NCI-H2196 treated with DMSO at 0.1 percent for 48 hours (cell line): ENCODE data around the gene ZAP70.

ENCODE experiments used
- DNase-seq: peaks from one replicate; lab custom pipeline; 2025; ENCODE audit not compliant: unreplicated experiment; lab: John Stamatoyannopoulos, UW

The ZAP70 gene

DNA sequence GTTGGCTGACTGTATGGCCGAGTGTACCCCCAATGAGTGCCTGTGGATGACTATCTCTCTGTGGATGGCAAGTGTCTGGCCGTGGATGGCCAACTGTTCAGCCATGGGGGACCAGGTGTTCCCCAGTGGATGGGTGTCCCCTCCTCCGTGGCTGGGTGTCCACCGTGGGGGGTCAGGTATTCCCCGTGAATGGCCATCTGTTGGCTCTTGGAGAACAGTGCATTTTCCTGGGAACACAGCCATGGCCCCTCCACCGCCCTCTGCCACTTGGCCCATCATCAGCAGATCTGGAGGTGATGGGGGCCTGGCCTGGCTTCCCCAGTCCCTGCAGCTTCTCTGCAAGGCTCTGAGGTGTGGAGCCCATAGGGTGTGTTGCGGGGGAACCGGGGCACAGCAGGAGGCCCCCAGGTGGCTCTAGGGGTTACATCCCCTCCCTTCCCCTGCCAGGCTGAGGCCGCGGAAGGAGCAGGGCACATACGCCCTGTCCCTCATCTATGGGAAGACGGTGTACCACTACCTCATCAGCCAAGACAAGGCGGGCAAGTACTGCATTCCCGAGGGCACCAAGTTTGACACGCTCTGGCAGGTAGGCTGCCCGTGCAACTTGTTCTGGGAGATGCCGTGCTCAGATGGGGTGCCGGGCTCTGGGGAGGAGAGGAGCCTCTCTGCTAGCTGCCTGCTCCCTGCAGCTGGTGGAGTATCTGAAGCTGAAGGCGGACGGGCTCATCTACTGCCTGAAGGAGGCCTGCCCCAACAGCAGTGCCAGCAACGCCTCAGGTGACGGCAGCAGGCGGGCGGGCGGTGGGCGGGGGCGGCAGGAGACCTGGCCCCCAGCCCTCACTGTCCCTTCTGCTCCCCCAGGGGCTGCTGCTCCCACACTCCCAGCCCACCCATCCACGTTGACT, 19.3 kb downstream of the ZAP70 start:
- DNase-seq, result no peak

DNA sequence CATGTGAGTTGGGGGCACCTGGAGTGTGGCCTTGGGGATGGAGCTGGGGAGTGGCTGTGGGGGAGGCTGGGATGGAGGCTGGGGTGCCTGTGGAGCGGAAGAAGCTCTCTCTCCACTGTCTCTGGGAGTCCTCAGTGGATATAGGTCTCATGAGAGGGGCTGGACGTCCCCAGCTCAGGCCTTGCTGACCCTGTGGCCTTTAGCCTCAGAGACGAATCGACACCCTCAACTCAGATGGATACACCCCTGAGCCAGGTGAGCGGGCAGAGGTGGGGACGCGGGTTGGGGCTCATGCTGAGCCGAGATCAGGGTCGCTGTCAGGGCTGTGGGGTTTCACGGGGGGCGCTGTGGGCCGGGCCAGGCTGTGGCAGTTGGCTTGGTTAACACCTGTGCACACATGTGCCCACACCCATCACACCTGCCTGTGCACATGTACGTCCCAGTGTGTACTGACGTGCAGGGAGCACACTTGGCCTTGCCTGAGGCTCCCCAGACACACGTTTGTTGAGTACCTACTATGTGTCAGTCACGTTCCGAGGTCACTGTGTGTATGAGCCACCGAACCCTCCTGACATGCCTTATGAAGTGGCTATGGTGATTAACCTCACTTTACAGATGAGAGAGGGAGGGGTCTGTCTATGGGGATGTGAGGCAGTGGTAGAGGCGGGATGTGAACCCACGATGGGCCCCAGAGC, 20.1 kb downstream of the ZAP70 start:
- no peak for DNase-seq

DNA sequence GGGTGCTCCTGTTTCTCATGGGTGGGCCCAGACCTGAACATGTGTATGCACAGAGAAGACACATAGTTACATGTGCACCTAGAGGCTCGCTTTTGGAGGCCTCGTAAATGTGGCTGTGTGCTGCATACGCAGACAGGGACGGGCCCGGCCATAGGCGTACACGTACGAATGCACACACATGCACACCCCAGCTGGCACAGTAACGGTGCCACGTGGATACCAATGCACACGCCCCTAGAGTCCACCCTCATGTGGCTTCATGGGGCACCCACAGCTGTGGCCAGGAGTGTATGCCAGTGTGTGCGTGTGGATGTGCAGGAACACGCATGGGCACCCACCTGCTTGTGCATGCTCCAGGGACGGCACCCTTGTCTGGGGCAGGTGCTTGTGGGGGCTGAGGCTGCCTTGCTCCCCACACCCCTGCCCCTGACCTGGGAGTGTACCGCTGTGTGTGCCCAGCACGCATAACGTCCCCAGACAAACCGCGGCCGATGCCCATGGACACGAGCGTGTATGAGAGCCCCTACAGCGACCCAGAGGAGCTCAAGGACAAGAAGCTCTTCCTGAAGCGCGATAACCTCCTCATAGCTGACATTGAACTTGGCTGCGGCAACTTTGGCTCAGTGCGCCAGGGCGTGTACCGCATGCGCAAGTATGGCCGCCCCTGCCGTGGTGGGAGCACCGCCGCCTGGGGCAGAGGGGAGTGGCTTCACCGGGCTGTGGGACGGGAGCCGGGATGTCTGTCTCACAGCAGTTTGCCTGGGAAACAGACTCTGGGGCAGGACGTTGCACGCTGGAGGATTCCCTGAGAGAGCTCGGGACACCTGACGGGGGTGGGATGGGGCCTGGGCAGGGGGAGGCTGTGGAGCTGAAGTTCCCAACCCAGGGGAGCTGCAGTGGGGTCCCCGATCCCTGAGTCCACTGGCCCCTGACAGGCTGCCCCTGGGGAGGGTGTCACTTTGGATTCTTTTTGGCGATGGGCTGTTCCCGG, 21.0 kb downstream of the ZAP70 start:
- no peak for DNase-seq

DNA sequence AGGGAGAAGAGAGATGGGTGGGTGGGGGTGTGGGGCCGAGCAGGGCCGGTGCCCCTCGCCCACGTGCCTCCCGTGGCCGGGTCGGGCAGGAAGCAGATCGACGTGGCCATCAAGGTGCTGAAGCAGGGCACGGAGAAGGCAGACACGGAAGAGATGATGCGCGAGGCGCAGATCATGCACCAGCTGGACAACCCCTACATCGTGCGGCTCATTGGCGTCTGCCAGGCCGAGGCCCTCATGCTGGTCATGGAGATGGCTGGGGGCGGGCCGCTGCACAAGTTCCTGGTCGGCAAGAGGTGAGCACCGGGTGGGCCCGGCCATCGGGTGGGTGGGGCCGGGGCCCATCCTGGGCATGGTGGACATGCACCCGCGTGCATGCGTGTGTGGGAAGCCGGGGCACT, 21.8 kb downstream of the ZAP70 start:
- no peak for DNase-seq

DNA sequence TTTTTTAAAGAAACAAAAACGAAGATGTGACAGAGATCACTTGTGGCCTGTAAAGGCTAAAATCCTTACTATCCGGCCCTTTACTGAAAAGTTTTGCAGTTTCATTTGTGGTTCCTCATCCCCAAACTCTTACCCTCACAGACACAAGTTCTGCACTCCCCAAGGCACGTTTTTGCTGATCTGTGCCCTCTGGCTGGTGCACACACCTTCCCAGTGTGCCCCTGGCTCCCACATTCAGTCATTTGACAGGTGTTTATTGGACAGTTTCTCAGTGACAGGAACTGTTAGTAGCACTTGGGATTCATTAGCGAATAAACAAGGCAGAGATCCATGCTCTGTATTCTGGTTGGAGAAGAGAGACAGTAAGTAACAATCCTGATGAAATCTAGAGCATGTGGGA, 22.8 kb downstream of the ZAP70 start:
- no peak for DNase-seq

DNA sequence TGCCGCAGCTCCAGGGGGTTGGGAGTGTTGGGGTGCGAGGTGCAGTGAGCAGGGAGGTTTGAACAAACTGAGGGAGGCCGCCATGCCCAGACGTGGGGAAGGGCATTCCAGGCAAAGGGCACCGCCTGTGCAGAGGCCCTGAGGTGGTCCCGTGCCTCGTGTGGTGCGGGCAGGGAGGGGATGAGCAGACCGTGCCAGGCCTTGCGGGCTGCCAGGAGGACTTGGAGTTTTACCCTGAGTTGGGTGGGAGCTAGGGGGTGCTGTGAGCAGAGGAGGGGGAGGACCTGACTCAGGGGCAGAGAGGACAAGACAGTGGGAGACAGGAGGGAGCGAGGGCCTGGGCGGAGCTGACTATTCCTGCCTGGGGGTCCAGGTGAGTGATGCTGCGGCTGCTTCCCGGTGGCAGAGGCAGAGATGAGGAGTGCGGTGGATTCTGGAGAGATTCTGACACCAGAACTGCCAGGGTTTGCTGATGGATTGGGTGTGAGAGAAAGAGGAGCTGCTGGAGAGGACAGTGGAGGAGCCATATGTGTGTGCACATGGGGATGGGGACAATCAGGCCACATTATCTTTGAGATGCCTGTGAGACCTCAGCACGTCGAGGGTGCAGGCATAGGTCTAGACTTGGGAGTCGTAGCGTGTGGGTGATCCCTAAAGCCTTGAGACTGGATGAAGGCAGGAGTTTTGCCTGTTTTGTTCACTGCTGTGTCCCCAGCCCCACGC, 23.4 kb downstream of the ZAP70 start:
- no peak for DNase-seq

DNA sequence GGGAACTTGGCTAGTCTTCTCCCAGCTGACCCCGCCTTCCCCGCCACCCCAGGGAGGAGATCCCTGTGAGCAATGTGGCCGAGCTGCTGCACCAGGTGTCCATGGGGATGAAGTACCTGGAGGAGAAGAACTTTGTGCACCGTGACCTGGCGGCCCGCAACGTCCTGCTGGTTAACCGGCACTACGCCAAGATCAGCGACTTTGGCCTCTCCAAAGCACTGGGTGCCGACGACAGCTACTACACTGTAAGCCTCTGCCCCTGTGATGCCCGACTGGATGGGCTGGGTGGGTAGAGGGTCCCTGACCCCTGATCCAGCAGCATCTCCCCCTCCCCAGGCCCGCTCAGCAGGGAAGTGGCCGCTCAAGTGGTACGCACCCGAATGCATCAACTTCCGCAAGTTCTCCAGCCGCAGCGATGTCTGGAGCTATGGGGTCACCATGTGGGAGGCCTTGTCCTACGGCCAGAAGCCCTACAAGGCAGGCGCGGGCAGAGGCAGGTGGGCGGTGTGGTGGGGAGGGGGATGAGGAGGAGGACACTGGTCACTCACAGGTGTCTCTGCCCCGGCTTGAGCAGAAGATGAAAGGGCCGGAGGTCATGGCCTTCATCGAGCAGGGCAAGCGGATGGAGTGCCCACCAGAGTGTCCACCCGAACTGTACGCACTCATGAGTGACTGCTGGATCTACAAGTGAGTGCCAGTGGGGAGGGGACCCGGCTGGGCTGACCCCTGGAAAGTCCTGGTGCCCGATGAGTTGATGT, 24.2 kb downstream of the ZAP70 start:
- DNase-seq, result no peak

DNA sequence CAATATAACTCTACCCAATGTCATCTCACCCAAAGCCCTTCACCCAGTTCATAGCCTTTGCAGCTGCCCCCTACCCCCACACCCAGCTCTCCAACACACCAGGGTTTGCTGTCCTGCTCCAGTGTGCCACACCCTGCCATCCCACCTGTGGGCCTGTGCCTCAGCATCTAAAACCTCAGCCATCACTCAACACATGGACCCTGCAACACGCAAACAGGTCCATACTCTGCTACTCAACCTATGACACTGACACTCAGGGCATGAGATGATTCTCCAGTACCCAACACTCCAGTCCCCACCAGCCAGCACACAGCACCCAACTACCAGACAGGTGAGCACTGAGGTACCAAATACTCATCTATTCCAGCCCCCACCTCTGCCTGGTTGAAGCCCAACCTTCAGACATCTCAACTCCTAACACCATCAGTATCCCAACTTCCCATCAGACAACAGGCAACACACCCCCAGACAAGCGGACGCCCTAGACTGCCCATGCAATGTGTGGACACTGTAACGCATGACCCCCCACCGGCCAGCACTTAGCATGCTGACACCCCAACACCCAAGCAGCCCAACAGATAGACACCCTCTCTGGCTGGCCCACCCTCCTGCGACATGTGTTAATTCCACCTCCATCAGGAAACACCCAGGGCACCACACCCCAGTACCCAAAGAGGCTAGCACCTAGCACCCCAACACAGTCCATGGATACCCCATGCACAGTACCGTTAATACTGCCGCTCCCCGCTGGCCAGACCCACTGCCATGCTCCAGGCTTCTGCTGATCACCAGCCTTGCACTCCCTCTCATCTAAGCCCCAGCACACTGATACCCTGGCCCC, 25.0 kb downstream of the ZAP70 start:
- DNase-seq, result no peak

DNA sequence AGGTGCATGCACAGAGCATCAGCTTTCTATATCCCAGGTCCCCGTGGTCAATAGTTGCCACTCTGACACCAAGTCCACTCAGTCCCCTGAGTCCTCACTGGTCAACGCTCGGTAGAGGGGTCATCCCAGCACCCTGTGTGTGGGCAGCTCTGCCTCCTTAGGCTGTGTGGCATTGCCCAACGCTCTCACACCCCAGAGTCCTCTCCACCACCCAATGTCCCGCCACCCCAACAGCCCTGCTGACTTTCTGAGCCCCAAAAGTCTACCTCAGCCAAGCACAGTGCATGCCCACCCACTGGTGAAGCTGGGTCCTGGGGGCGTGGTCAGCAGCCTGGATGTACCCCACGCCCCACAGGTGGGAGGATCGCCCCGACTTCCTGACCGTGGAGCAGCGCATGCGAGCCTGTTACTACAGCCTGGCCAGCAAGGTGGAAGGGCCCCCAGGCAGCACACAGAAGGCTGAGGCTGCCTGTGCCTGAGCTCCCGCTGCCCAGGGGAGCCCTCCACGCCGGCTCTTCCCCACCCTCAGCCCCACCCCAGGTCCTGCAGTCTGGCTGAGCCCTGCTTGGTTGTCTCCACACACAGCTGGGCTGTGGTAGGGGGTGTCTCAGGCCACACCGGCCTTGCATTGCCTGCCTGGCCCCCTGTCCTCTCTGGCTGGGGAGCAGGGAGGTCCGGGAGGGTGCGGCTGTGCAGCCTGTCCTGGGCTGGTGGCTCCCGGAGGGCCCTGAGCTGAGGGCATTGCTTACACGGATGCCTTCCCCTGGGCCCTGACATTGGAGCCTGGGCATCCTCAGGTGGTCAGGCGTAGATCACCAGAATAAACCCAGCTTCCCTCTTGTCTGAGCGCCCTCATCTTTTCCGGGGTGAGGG, 25.9 kb downstream of the ZAP70 start:
- no peak for DNase-seq

DNA sequence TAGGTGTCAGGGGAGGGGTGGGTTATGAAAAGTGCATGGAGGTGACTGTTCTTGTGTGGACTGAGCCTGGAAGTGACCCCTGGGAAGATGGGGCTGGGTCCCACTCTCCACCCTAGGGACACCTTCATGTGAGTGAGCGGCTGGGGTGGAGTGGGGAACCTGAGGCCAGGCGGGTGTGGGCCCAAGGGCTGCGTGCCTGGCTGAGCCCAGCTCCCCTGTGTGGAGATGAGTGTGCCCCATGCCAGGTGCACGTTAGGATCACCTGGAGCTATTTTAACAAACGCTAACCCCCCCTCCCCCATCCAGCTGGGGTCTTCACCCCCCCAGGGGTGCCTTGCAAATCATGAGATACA, 26.5 kb downstream of the ZAP70 start:
- DNase-seq, result no peak

DNA sequence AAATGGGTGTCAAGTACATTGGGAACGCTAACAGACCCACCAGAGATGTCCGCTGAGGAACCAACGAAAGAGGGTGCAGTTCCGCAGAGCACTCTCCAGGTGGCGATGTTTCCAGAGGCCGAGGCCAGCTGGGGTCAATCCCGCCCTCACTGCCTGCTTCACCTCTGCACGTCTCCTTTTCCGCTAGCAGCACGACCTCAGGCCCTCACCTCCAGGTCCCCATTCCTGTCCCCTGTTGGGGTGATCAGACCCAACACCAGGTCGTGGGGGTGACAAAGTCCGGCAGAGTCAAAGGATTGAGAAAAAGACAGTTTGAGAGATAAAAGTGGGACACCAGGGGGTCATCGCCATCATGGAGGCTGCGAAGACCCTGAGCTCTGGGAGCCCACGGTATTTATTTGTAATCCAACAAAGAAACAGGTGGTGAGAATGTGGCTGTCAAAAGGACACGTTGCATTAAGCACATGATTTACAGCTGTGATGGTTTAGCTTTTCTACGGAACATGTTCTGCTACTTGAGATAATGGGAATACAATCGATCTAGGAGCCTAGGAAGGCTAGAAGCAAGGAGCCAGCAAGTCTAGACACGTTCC, 27.3 kb downstream of the ZAP70 start:
- DNase-seq, result no peak

DNA sequence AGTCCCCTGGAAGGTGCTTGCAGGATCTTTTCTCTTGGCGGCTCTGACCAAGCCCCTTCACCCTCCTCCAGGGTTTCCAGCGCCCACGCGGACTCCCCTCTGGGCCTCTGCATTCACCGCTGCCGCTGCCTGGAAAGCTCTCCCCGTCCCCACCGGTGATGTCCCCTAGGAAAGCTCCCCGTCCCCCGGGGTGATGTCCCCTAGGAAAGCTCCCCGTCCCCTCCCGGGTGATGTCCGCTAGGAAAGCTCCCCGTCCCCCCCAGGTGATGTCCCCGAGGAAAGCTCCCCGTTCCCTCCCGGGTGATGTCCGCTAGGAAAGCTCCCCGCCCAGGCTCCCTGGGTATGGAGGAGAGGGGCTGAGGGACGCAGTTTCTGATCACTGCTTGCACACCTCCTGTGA, 27.9 kb downstream of the ZAP70 start:
- no peak for DNase-seq

DNA sequence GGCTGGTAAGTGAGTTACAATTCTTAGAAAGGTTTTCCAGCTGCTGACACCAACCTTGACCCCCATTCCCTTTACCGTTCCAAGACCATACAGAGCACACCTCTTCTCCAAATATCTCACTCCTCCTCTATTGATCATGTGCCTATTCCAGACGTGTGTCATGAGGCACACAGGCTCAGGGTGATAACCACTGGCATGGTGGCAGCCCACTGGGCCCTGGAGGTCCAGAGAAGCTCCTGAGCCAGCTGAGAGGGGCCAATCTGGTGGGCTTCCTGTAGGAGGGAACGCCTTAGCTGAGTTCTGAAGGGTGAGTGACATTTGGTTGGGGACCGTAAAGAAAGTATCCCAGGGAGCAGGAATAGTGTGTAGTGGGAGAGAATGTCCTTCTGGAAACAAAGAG, 28.3 kb downstream of the ZAP70 start:
- no peak for DNase-seq

DNA sequence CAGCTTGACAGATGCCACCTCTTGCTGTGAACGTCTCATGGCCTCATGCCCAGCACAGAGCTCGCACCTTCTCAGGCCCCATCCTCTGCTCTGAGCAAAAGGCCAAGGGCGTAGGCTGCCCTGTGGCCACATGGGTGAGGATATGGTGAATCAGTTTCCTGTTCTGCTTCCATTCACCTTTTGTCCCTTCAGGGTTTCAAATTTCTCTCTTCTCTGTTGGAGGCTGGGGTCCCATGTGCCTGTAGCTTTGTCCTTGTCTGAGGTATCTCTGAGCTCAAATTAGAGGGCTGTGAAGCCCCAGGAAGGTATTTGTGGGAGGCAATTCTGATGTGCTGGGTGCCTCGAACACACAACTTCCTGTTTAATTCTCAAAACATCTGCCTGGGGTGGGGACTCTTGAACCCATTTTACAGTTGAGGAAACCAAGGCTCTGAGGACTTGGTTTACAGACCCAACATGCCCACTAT, 29.0 kb downstream of the ZAP70 start:
- DNase-seq, result no peak

DNA sequence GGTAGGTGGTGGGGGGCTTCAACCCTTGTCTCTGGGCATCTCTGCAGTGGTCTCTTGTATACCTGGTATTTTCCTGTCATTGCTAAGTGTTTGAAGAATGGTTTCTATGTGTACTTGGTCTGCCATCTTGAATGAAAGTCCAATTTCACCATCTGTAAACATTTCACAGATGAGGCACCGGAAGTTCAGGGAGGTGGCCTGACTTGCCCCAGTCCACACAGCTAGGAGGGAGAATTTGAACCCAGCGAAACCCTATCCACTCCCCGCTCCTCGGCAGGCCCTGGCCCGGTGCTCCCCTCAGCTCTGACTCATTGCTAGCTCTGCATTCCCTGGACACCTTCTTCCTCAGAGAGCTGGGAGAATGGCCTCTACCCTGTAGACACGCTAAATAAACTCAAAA, 30.5 kb downstream of the ZAP70 start:
- DNase-seq, result no peak

DNA sequence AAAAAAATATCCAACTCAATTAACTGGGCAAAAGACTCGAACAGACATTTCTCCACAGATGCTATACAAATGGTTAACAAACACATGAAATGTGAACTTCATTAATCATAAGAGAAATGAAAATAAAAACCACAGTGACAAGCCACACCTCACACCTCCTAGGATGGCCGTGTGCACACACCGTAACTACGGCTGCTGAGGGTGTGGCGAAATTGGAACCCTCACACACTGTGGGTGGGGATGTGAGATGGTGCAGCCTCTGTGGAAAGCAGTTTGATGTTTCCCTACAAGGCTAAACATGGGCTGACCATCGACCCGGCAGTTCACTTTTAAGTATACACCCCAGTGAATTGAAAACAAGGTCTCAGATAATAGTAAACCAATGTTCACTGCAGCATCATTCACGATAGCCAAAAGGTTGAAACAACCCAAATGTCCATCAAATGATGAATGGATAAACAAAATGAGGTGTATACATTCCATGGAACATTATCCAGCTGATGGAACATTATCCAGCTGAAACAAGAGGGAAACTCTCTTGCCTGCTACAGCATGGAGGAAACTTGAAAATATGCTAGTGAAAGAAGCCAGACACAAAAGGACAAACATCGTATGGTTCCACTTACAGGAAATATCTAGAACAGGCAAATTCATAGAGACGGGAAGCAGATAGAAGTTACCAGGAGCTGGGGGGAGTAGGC, 32.2 kb downstream of the ZAP70 start:
- no peak for DNase-seq

DNA sequence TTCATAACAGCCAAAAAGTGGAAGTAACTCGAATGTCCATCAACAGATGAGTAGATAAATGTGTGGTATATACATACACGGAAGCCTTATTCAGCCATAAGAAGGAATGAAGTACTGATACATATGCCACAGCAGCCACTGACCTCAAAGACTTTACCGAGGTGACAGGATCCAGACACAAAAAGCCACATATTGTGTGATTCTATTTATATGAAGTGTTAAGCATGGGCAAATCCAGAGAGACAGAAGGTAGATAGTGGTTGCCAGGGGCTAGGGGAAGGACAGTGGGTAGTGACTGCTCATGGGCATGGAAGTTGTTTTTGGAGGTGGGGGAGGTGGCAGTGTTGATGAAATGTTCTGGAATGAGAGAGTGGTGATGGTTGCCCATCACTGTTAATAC, 33.9 kb downstream of the ZAP70 start:
- no peak for DNase-seq
